OCI-LY7 (cell line): ENCODE results near the gene TP73. TPM values are rescaled to one million over a fixed set of nuclear protein-coding genes. Genes with fewer than 3 reads are reported as not detected.

ENCODE experiments used
- BruUV-seq: library from RNA; stranded (reverse); fragments of 400-500 nt; replicated peaks from 2 replicates; lab custom pipeline; 2021; lab: Mats Ljungman, UMichigan
- CTCF ChIA-PET: fragments of 300-600 bp; sonication (Branson Sonifier 250); formaldehyde crosslinking; loops from one replicate; lab custom pipeline; 2022; ENCODE audit warnings: antibody characterized with exemption; ENCODE audit not compliant: unreplicated experiment; lab: Charles Lee
- POLR2A ChIA-PET: fragments of 300-600 bp; sonication (Branson Sonifier 250); formaldehyde crosslinking; loops from one replicate; lab custom pipeline; 2022; ENCODE audit warnings: antibody characterized with exemption; lab: Charles Lee
- DNase-seq: peaks from one replicate; pipeline ENCODE4 v3.0.0-alpha.2; 2015; ENCODE audit warnings: low spot score
- H2AFZ ChIP-seq: fragments of 200-600 bp; sonication (generic), shearing (Covaris generic); 2 replicates; pipeline ENCODE4 v1.6.1; 2014; ENCODE audit warnings: mild to moderate bottlenecking, antibody characterized with exemption, low read length, moderate library complexity
- H3K27ac ChIP-seq: fragments of 200-600 bp; sonication (generic); 2 replicates; pipeline ENCODE4 v1.5.1; 2014; ENCODE audit warnings: mixed run types, low read depth, mild to moderate bottlenecking, moderate library complexity, low read length, inconsistent platforms; ENCODE audit not compliant: poor library complexity, severe bottlenecking
- H3K36me3 ChIP-seq: fragments of 200-600 bp; sonication (generic); 2 replicates; pipeline ENCODE4 v1.6.1; 2014; ENCODE audit warnings: mild to moderate bottlenecking, antibody characterized with exemption, low read length, moderate library complexity, mixed read lengths; ENCODE audit not compliant: insufficient read depth
- H3K4me1 ChIP-seq: fragments of 200-600 bp; sonication (generic); 2 replicates; pipeline ENCODE4 v1.5.1; 2014; ENCODE audit warnings: mild to moderate bottlenecking, low read length; ENCODE audit not compliant: insufficient read depth, poor library complexity, severe bottlenecking
- H3K4me2 ChIP-seq: fragments of 200-600 bp; sonication (generic); 2 replicates; pipeline ENCODE4 v1.6.1; 2014; ENCODE audit warnings: mild to moderate bottlenecking, low read length
- H3K4me3 ChIP-seq: fragments of 200-600 bp; sonication (generic); 2 replicates; pipeline ENCODE4 v1.5.1; 2014; ENCODE audit warnings: mild to moderate bottlenecking, low read depth, low read length; ENCODE audit not compliant: poor library complexity, severe bottlenecking
- H3K79me2 ChIP-seq: fragments of 200-600 bp; sonication (generic); 2 replicates; pipeline ENCODE4 v1.6.1; 2016; ENCODE audit warnings: low read depth, mild to moderate bottlenecking, low read length, moderate library complexity, mixed read lengths; ENCODE audit not compliant: insufficient read depth
- H3K9me2 ChIP-seq: fragments of 200-600 bp; sonication (generic); 2 replicates; pipeline ENCODE4 v1.6.1; 2016; ENCODE audit warnings: mild to moderate bottlenecking, low read length, mixed read lengths; ENCODE audit not compliant: insufficient read depth
- H3K9me3 ChIP-seq: fragments of 200-600 bp; sonication (generic); 2 replicates; pipeline ENCODE4 v1.6.1; 2014; ENCODE audit warnings: mild to moderate bottlenecking, mixed run types, low read length, mixed read lengths
- H4K20me1 ChIP-seq: fragments of 200-600 bp; sonication (generic); 2 replicates; pipeline ENCODE4 v1.6.1; 2014; ENCODE audit warnings: mild to moderate bottlenecking, antibody characterized with exemption, low read length, moderate library complexity, mixed read lengths; ENCODE audit not compliant: insufficient read depth
- EZH2phosphoT487 ChIP-seq: fragments of 200-600 bp; sonication (generic); IDR thresholded peaks from 2 replicates; pipeline ENCODE4 v1.6.1; 2018; ENCODE audit warnings: low read depth, borderline replicate concordance, mild to moderate bottlenecking, mixed run types, antibody characterized with exemption, low read length, moderate library complexity, mixed read lengths
- intact Hi-C: fragments of 100-400 bp; cut with micrococcal nuclease; formaldehyde crosslinking; loops from one replicate; pipeline ENCODE4 v1.10.0; 2022; ENCODE audit not compliant: unreplicated experiment
- total RNA-seq, 2 experiments: library from RNA; depleted of rRNA in 1 of 2; stranded (reverse); fragments of >200 nt in 1 of 2; shearing (Covaris generic) in 1 of 2; gene quantifications; 2 replicates each; pipeline ENCODE4 v1.2.3, GENCODE V29; 2014 to 2022
- TF ChIP-seq, protein P1 (sequence below): fragments of 200-600 bp; sonication (generic); conservative IDR thresholded peaks from 2 replicates; pipeline ENCODE4 v1.5.1; 2014; ENCODE audit warnings: mild to moderate bottlenecking, antibody characterized with exemption, low read length, moderate library complexity, mixed read lengths

Gene TP73
- total RNA-seq, 2 experiments from 2014 or later, result 0.48 TPM; not detected in 1

DNA sequence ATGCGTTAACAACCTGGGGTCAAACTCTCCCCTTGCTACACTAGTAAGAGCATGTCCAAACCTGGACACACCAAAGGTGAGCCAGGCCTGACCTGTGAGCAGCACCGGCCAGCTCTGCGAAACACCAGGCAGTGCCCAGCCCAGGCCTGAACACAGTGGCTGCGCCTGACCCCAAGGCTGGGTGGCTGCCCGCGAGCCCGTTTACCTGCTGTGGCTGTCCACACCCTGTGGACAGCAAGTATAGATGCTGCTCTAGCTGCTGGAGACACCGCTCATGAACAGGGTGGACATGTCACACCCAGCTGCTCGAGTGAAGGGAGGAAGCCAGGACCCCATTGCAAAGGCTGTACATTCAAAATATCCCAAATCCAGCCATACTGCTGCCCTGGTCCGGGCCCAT is 92.3 kb downstream of the TP73 start:
- Histone ChIP-seq H3K4me3 (no peak overlapping the region), H3K4me1 (no peaks in the 10 kb centered on the region), H3K79me2 (no peaks in the 10 kb centered on the region), H4K20me1 (no peaks in the 10 kb centered on the region), H2AFZ (no peak overlapping the region), H3K27ac (no peak overlapping the region), H3K4me2 (no peak overlapping the region), H3K9me2 (no peaks in the 10 kb centered on the region), H3K9me3 (no peaks in the 10 kb centered on the region), H3K36me3 (no peaks in the 10 kb centered on the region)
- ChIA-PET POLR2A (no interaction called here), CTCF (no interaction called here)
- no TSS peak for BruUV-seq
- no peak for DNase-seq
- intact Hi-C loops, result no loop called here
- TF ChIP-seq, protein P1, sequence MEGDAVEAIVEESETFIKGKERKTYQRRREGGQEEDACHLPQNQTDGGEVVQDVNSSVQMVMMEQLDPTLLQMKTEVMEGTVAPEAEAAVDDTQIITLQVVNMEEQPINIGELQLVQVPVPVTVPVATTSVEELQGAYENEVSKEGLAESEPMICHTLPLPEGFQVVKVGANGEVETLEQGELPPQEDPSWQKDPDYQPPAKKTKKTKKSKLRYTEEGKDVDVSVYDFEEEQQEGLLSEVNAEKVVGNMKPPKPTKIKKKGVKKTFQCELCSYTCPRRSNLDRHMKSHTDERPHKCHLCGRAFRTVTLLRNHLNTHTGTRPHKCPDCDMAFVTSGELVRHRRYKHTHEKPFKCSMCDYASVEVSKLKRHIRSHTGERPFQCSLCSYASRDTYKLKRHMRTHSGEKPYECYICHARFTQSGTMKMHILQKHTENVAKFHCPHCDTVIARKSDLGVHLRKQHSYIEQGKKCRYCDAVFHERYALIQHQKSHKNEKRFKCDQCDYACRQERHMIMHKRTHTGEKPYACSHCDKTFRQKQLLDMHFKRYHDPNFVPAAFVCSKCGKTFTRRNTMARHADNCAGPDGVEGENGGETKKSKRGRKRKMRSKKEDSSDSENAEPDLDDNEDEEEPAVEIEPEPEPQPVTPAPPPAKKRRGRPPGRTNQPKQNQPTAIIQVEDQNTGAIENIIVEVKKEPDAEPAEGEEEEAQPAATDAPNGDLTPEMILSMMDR, result no peak
- TF ChIP-seq EZH2phosphoT487, result no peak

DNA sequence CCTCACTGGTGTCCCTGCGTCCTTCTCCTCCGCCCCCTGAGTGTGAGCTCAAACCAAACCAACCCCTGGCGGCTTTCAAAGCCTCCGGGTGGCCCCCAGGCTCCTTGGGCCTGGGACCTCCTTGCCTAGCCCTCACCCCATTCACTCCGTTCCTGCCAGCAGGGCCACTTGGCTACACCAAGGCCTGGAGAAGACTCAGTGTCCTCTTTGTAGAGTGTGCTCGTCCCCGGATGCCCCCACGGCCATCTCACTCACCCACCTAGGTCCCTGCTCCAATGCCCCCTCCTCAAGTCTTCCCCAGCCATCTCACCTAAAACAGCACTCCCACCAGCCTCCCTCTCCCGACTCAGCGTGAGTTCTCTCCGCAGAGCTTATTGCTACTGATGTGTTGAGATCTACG is 92.8 kb downstream of the TP73 start:
- intact Hi-C loops, result no loop called here

More for the DNA sequence above, 92.8 kb downstream of the TP73 start:
- H2AFZ ChIP-seq, result no peak overlapping the region
- DNase-seq, result no peak
- no TSS peak for BruUV-seq
- ChIA-PET POLR2A (no interaction called here), CTCF (no interaction called here)
- H3K79me2 ChIP-seq, result no peaks in the 10 kb centered on the region
- no peak overlapping the region for H3K4me2 ChIP-seq
- H4K20me1 ChIP-seq, result no peaks in the 10 kb centered on the region
- H3K4me1 ChIP-seq, result no peaks in the 10 kb centered on the region
- H3K36me3 ChIP-seq, result no peaks in the 10 kb centered on the region
- no peak overlapping the region for H3K4me3 ChIP-seq
- no peaks in the 10 kb centered on the region for H3K9me3 ChIP-seq
- no peak overlapping the region for H3K27ac ChIP-seq
- TF ChIP-seq EZH2phosphoT487, result no peak
- TF ChIP-seq, protein P1, result no peak
- no peaks in the 10 kb centered on the region for H3K9me2 ChIP-seq
